SKM-1 treated with dmso at 0.1 percent for 144 hours (cell line): ENCODE measurements around the gene NONO.
"Not testable (repeated sequence)": the region's sequence is repeated elsewhere in the genome, so short reads cannot be mapped to it uniquely, and the experiment has no call there.

Experiments
- DNase-seq: peaks from one replicate; lab custom pipeline; 2025; ENCODE audit not compliant: unreplicated experiment; lab: John Stamatoyannopoulos, UW

NONO gene

GRCh38 chrX:71282514-71283402 lies 677 bp upstream of the NONO start:
- DNase-seq: no peak

- DNase-seq: no peak
Measured at GRCh38 chrX:71285929-71286328, 2.5 kb downstream of the NONO start.

GRCh38 chrX:71291381-71291780 lies 7.9 kb downstream of the NONO start:
- no peak for DNase-seq

- DNase-seq: no peak
Measured at GRCh38 chrX:71292669-71293365, 9.4 kb downstream of the NONO start.

- DNase-seq: no peak
Measured at GRCh38 chrX:71296806-71297205, 13.4 kb downstream of the NONO start.

- DNase-seq: no peak
Measured at GRCh38 chrX:71298119-71298518, 14.7 kb downstream of the NONO start.

GRCh38 chrX:71300064-71300463 lies 16.6 kb downstream of the NONO start:
- not testable (repeated sequence) for DNase-seq

GRCh38 chrX:71300495-71300894 lies 17.1 kb downstream of the NONO start:
- not testable (repeated sequence) for DNase-seq

- DNase-seq: no peak
Measured at GRCh38 chrX:71301195-71301924, 17.9 kb downstream of the NONO start, which contains the start of gene ITGB1BP2. TSS of gene ITGB1BP2 (plus strand) at chrX:71301750. CDS start at chrX:71301807, 57 bp downstream.

- peak; percentile 25 for DNase-seq
Measured at GRCh38 chrX:71302461-71303213, 19.2 kb downstream of the NONO start.

- no peak for DNase-seq
Measured at GRCh38 chrX:71304561-71304960, 21.1 kb downstream of the NONO start.

GRCh38 chrX:71315917-71316316 lies 32.5 kb downstream of the NONO start:
- DNase-seq: no peak

- DNase-seq: not testable (repeated sequence)
Measured at GRCh38 chrX:71316959-71317358, 33.5 kb downstream of the NONO start.

- peak; percentile 24 for DNase-seq
Measured at GRCh38 chrX:71320126-71320525, 36.7 kb downstream of the NONO start.

- no peak for DNase-seq
Measured at GRCh38 chrX:71321731-71322130, 38.3 kb downstream of the NONO start.

- DNase-seq: not testable (repeated sequence)
Measured at GRCh38 chrX:71324452-71324851, 41.0 kb downstream of the NONO start.

GRCh38 chrX:71326394-71326793 lies 43.0 kb downstream of the NONO start:
- no peak for DNase-seq

- DNase-seq: not testable (repeated sequence)
Measured at GRCh38 chrX:71349151-71349665, 65.8 kb downstream of the NONO start.

GRCh38 chrX:71349867-71350266 lies 66.4 kb downstream of the NONO start:
- DNase-seq: not testable (repeated sequence)
